GM06990 (cell line): ENCODE data around the gene SLC22A8.

Source experiments
- DNase-seq: peaks from one replicate; pipeline ENCODE4 v3.0.0-alpha.2; 2011; ENCODE audit not compliant: insufficient read length; ENCODE audit errors: extremely low read depth
- H3K27me3 ChIP-seq: replicated peaks from 2 replicates; pipeline ENCODE4 v1.6.0; 2011; ENCODE audit warnings: low read length; ENCODE audit not compliant: control insufficient read depth, insufficient read depth
- H3K36me3 ChIP-seq: 2 replicates; pipeline ENCODE4 v1.5.1; 2011; ENCODE audit warnings: low read length; ENCODE audit not compliant: control insufficient read depth, insufficient read depth
- H3K4me3 ChIP-seq: replicated peaks from 2 replicates; pipeline ENCODE4 v1.5.1; 2011; ENCODE audit warnings: low read depth, mild to moderate bottlenecking, control low read depth, low read length
- TF ChIP-seq, protein P1 (sequence below): IDR thresholded peaks from 2 replicates; pipeline ENCODE4 v1.5.1; 2011; ENCODE audit warnings: low read length, control low read depth, mild to moderate bottlenecking, inconsistent platforms; ENCODE audit not compliant: insufficient read depth, poor library complexity, severe bottlenecking

SLC22A8 gene

DNA sequence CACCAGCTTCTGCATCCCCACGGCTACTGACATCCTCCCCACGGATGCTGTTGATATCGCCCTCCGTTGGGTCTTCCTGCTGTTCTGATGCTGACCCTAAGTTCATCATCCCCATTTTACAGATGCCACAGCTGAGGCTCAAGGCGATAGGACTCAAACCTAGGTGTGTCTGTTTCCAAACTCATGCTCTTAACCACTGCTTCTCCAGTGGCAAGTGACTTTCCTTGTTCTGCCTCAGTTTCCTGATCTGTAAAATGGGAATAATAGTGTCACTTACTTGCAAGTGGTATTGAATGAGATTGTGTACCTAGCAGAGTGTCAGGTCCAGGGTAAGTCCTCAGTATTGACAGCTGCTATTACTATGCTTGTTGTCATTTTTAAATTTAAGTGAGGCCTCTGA, 16.5 kb downstream of the SLC22A8 start:
- TF ChIP-seq, protein P1, sequence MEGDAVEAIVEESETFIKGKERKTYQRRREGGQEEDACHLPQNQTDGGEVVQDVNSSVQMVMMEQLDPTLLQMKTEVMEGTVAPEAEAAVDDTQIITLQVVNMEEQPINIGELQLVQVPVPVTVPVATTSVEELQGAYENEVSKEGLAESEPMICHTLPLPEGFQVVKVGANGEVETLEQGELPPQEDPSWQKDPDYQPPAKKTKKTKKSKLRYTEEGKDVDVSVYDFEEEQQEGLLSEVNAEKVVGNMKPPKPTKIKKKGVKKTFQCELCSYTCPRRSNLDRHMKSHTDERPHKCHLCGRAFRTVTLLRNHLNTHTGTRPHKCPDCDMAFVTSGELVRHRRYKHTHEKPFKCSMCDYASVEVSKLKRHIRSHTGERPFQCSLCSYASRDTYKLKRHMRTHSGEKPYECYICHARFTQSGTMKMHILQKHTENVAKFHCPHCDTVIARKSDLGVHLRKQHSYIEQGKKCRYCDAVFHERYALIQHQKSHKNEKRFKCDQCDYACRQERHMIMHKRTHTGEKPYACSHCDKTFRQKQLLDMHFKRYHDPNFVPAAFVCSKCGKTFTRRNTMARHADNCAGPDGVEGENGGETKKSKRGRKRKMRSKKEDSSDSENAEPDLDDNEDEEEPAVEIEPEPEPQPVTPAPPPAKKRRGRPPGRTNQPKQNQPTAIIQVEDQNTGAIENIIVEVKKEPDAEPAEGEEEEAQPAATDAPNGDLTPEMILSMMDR: no peak
- no peak for DNase-seq
- Histone ChIP-seq H3K4me3 (no peak overlapping the region), H3K27me3 (peaks cover 3% of the 10 kb centered on the region), H3K36me3 (no peaks in the 10 kb centered on the region)

- no peak overlapping the region for H3K4me3 ChIP-seq
- TF ChIP-seq, protein P1: no peak
- no peak for DNase-seq
- peaks cover 3% of the 10 kb centered on the region for H3K27me3 ChIP-seq
- no peaks in the 10 kb centered on the region for H3K36me3 ChIP-seq
These were observed 19.4 kb downstream of the SLC22A8 start for GRCh38 chr11:62996271-62996670.

- no peaks in the 10 kb centered on the region; the same call in none of the 2 replicates for H3K27me3 ChIP-seq
- H3K36me3 ChIP-seq: no peaks in the 10 kb centered on the region
- no peak for DNase-seq
- no peak overlapping the region for H3K4me3 ChIP-seq
- TF ChIP-seq, protein P1: no peak
These were observed 20.9 kb downstream of the SLC22A8 start for GRCh38 chr11:62994775-62995174.

DNA sequence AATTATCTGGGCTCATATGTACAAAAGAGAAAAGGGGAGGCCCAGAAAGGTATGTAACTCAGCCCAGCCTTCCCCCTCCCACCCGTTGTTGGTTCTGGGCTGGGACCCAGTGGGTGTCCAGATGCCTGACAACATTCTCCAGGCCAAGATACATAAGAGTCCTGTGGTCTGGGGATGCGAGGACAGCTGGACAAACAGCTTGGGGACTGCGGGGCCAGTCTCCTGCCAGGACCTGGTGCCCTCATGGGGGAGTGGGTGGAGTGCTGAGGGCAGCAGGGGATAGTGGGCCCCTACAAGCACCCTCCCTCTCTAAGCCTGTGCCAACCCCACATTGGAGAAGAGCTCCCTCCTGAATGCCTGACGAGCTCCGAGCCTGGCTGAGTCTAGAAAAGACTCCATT, 27.4 kb downstream of the SLC22A8 start:
- peaks cover 2% of the 10 kb centered on the region; the same call in 1 of the 2 replicates for H3K27me3 ChIP-seq
- TF ChIP-seq, protein P1: no peak
- no peak overlapping the region for H3K4me3 ChIP-seq
- DNase-seq: no peak
- H3K36me3 ChIP-seq: no peaks in the 10 kb centered on the region

DNA sequence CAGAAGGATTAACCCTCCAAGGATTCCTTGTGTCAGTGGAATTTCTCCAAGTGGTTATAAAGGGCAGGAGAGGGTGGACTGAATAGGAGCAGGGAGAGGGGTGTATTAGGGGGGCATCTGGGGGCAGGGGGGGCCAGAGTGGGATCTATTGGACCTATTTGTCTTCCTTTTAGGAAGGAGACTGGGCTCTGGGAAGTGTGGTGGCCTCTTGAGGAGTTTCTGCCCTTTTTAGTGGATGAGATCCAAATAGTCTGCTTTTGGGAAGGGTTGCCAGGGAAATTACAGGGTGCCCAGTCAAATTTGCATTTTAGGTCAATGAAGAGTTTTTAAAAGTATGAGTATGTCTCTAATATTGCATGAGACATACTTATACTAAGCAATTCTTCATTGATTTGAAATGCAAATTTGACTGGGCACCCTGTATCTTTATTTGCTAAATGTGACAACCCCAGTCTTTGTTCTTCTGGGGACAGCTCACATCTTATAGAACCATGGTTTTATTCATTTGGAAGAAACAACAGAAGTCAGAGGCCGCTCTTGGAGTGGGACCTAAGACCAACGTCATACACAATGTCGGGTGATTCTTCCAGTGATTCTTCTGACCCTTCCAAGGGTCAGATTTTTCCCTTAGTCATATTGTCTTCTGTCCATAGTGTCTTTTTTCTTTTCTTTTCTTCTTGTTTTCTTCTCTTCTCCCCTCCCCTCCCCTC, 30.4 kb downstream of the SLC22A8 start:
- H3K4me3 ChIP-seq: no peak overlapping the region
- no peak for DNase-seq
- TF ChIP-seq, protein P1: no peak
- peaks cover 2% of the 10 kb centered on the region; the same call in 1 of the 2 replicates for H3K27me3 ChIP-seq
- H3K36me3 ChIP-seq: no peaks in the 10 kb centered on the region
